ENCODE measurements around the gene B3GAT2. TPM values are rescaled to one million over a fixed set of nuclear protein-coding genes. Genes with fewer than 3 reads are reported as not detected.

Gene B3GAT2
- total RNA-seq, 1 experiment from 2014 or later = 0.22 TPM

- no peak overlapping the region for H3K56ac ChIP-seq (ENCODE audit: insufficient read length, low read depth, low read length)
- H3K14ac ChIP-seq (ENCODE audit: insufficient read depth, low read length) = no peak overlapping the region
- TF ChIP-seq CTCF (conservative IDR thresholded peaks at IDR 0.05) = no peak
- H4K8ac ChIP-seq (replicated peaks; ENCODE audit: insufficient read length, low read depth, low read length) = no peak overlapping the region
- H3K18ac ChIP-seq (ENCODE audit: insufficient read length, low read depth, low read length) = no peak overlapping the region
- H3K9me3 Mint-ChIP-seq = no peaks in the 10 kb centered on the region
- H2AK5ac ChIP-seq (ENCODE audit: insufficient read length, low read length) = no peak overlapping the region
- no peak overlapping the region for H3K4ac ChIP-seq (ENCODE audit: low read depth, low read length)
- H2BK15ac ChIP-seq (ENCODE audit: low read depth, low read length) = no peak overlapping the region
- no peaks in the 10 kb centered on the region for H3K4me1 ChIP-seq (ENCODE audit: insufficient read depth, low read length)
- no peak overlapping the region for H3K4me3 Mint-ChIP-seq
- H3K23ac ChIP-seq (ENCODE audit: insufficient read length, low read depth, low read length) = no peak overlapping the region
- H4K91ac ChIP-seq (ENCODE audit: insufficient read length, low read depth, low read length) = no peak overlapping the region
- no peak overlapping the region for H2BK120ac ChIP-seq (ENCODE audit: low read depth, low read length, poor library complexity, severe bottlenecking)
- H2BK12ac ChIP-seq (ENCODE audit: insufficient read length, low read depth, low read length) = no peak overlapping the region
- no peaks in the 10 kb centered on the region for H3K23me2 ChIP-seq (ENCODE audit: insufficient read length, low read depth, low read length, poor library complexity, severe bottlenecking)
- H3K4me1 Mint-ChIP-seq = no peaks in the 10 kb centered on the region
- no peak overlapping the region for H3K9ac ChIP-seq (ENCODE audit: extremely low read depth, insufficient read length, low read length)
- no peak overlapping the region for H2BK5ac ChIP-seq (ENCODE audit: insufficient read length, low read length)
- no peaks in the 10 kb centered on the region for H3K79me2 ChIP-seq (ENCODE audit: insufficient read depth, low read length)
- WGBS (ENCODE audit: extremely low coverage, insufficient read length, low lambda C conversion rate) = no CpG with 5 or more reads among the region's 2 CpGs
- no peaks in the 10 kb centered on the region for H3K27me3 ChIP-seq (ENCODE audit: insufficient read depth, low read length)
- H2BK20ac ChIP-seq (ENCODE audit: low read depth, low read length, poor library complexity, severe bottlenecking) = no peak overlapping the region
- H3K4me2 ChIP-seq (ENCODE audit: insufficient read depth, insufficient read length, low read length) = no peak overlapping the region
- H3K79me1 ChIP-seq (ENCODE audit: insufficient read depth, low read depth, low read length, poor library complexity, severe bottlenecking) = no peaks in the 10 kb centered on the region
- no peak overlapping the region for H3T11ph ChIP-seq (ENCODE audit: low read length)
- H4K5ac ChIP-seq (ENCODE audit: insufficient read length, low read depth, low read length) = no peak overlapping the region
- no peaks in the 10 kb centered on the region for H3K27me3 Mint-ChIP-seq (ENCODE audit: low read depth)
- no peak overlapping the region for H3K27ac ChIP-seq (ENCODE audit: insufficient read length, low read depth, low read length)
- no peaks in the 10 kb centered on the region for H3K36me3 Mint-ChIP-seq (ENCODE audit: insufficient read depth in 1 of 3, low read depth in 3 of 3)
- no peaks in the 10 kb centered on the region for H3K9me3 ChIP-seq (ENCODE audit: control insufficient read depth, low read depth, low read length)
- H3K27ac Mint-ChIP-seq = no peak overlapping the region
- no peak overlapping the region for H2AFZ ChIP-seq (ENCODE audit: low read length)
- DNase-seq = no peak
- no peaks in the 10 kb centered on the region for H4K20me1 ChIP-seq (ENCODE audit: control insufficient read depth, insufficient read depth, insufficient read length)
Measured at GRCh38 chr6:70900047-70900446, 56.8 kb downstream of the B3GAT2 start.

Data from H9 (cell line).